Loucy (cell line): ENCODE data around the gene CDC42EP2.

ENCODE experiments used
- EZH2phosphoT487 ChIP-seq: fragments of 200-600 bp; IDR thresholded peaks from 2 replicates; pipeline ENCODE4 v1.6.1; 2018; ENCODE audit warnings: antibody characterized with exemption, mild to moderate bottlenecking, moderate library complexity, borderline replicate concordance
- TF ChIP-seq, protein P1 (sequence below): fragments of 200-600 bp; sonication (generic); conservative IDR thresholded peaks from 2 replicates; pipeline ENCODE4 v1.5.1; 2014; ENCODE audit warnings: mild to moderate bottlenecking, antibody characterized with exemption, low read length

DNA sequence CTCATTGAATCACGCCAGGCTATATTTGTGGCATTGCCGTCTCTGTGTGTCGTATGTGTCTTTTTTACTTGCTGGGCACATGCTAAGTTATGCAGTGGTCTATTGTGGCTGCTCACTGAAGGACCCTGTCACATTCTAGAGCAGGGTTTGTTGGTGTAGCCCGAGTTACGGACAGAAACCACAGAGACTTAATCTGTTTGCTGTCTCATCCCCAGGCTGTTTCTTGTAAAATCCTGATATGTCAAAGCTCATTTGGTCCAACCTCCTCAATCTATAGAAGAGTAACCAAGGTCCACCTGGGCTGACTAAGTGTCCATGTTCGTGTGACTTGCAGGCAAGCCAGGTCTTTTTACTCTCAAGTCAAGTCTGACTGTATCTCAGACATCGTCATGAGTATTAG lies 24.0 kb downstream of the CDC42EP2 start:
- TF ChIP-seq, protein P1, sequence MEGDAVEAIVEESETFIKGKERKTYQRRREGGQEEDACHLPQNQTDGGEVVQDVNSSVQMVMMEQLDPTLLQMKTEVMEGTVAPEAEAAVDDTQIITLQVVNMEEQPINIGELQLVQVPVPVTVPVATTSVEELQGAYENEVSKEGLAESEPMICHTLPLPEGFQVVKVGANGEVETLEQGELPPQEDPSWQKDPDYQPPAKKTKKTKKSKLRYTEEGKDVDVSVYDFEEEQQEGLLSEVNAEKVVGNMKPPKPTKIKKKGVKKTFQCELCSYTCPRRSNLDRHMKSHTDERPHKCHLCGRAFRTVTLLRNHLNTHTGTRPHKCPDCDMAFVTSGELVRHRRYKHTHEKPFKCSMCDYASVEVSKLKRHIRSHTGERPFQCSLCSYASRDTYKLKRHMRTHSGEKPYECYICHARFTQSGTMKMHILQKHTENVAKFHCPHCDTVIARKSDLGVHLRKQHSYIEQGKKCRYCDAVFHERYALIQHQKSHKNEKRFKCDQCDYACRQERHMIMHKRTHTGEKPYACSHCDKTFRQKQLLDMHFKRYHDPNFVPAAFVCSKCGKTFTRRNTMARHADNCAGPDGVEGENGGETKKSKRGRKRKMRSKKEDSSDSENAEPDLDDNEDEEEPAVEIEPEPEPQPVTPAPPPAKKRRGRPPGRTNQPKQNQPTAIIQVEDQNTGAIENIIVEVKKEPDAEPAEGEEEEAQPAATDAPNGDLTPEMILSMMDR, result no peak
- no peak for TF ChIP-seq EZH2phosphoT487
